Esophagus squamous epithelium (tissue), 5 donors: ENCODE measurements around the gene TNNI2. TPM values are rescaled to one million over a fixed set of nuclear protein-coding genes. Genes with fewer than 3 reads are reported as not detected.

ENCODE experiments used
- DNase-seq: peaks from one replicate; lab custom pipeline; 2025; lab: John Stamatoyannopoulos, UW
- H3K27ac ChIP-seq, 4 donors: fragments of 200-600 bp; sonication (generic); one replicate each; pipeline ENCODE4 v1.5.1; 2016 to 2019; ENCODE audit warnings: mild to moderate bottlenecking in 1 of 4
- H3K27me3 ChIP-seq, 4 donors: fragments of 200-600 bp; sonication (generic); 1 replicate in 3 of 4; 2 replicates in 1 of 4; pipeline versions ENCODE4 v1.5.1 to v1.6.0; 2017 to 2021; ENCODE audit warnings: antibody characterized with exemption in 1 of 4
- H3K36me3 ChIP-seq, 3 donors: fragments of 200-600 bp; sonication (generic); one replicate each; pipeline ENCODE4 v1.5.1; 2016 to 2019
- H3K4me1 ChIP-seq, 3 donors: fragments of 200-600 bp; sonication (generic); one replicate each; pipeline ENCODE4 v1.5.1; 2017 to 2019
- H3K4me3 ChIP-seq, 4 donors: fragments of 200-600 bp; sonication (generic); 1 replicate in 3 of 4; 2 replicates in 1 of 4; pipeline ENCODE4 v1.5.1; 2016 to 2019; ENCODE audit warnings: mild to moderate bottlenecking in 2 of 4, moderate library complexity in 1 of 4
- H3K9me3 ChIP-seq, 3 donors: fragments of 200-600 bp; sonication (generic); one replicate each; pipeline ENCODE4 v1.5.1; 2016 to 2019
- POLR2A ChIP-seq, 4 donors: fragments of 450-650 bp; IDR thresholded peaks; one replicate each; pipeline ENCODE4 v1.6.1; 2017; ENCODE audit warnings: antibody characterized with exemption in 4 of 4, mild to moderate bottlenecking in 4 of 4, moderate library complexity in 3 of 4
- WGBS, 2 donors: methylation state at CpG; one replicate each; pipeline ENCODE4 v1.1.5; 2018; 5-methylcytosine and 5-hydroxymethylcytosine counted together
- intact Hi-C: fragments of 100-400 bp; cut with DNase I; formaldehyde crosslinking; loops from one replicate; pipeline ENCODE4 v1.15.0; 2022
- total RNA-seq, 4 donors: library from RNA; depleted of rRNA; stranded (reverse); fragments of >200 nt; gene quantifications; one replicate each; pipeline ENCODE4 v1.1.0, GENCODE V29; 2016
- TF ChIP-seq, protein P1 (sequence below), 6 experiments: fragments of 450-650 bp in 4 of 6; fragments of 200-600 bp in 2 of 6; sonication (generic) in 2 of 6; IDR thresholded peaks; one replicate each; pipeline ENCODE4 v1.5.1; 2016 to 2019; ENCODE audit warnings: antibody characterized with exemption in 6 of 6, mild to moderate bottlenecking in 4 of 6, moderate library complexity in 4 of 6
- donor health status: DM: yes; HTN: yes; CAD: no.

TNNI2 gene
- total RNA-seq, 4 donors from 2014 or later, result 14.7 to 23.8 (median 15.0) TPM; not detected in 1

DNA sequence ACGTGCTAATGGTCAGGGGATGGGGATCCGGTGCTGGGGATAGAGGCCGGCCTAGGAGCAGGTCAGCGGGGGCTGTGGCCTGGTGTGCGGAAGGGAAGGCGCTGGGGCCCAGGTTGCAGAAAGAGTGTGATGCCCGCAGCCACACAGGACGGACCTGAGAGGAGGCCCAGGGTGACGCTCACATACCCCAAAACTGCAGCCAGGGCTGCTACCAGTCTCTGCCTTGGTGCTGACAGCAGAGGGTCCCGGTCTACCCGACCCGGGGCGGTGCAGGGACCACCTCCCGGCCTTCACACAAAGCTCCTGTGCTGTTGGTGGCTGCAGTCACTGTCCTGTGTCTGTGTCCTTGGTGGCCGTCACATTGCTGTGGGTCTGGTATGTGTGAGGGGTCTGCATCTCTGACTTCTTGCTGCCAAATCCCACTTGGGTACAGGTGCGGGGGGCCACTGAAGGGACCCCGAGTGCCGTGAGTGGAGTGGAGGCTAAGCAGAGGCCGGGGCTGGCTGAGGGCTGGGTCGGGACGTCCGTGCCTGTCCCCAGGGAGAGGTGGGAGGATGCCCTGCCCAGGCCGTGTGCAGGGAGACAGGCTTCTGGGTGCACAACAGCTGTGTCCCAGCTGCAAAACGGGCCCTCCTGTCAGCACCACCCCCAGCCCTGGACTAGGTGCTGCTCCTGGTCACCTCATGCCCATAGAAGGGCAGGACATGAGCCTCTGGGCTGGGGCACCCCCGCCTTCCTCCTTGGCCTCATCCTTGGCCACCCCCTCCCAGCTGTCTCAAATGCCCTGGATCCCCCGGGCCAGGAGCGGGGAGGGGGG is 15.6 kb downstream of the TNNI2 start:
- peak overlapping the region; percentile 0 to 58 (median 36) for H3K4me3 ChIP-seq
- no peaks in the 10 kb centered on the region for H3K27me3 ChIP-seq
- H3K4me1 ChIP-seq, result peaks cover 0 to 40% (median 7%) of the 10 kb centered on the region in 3 donors
- 94% methylated on average over 14 of the region's 27 CpGs; no CpG with 5 or more reads in 1 of the 2 donors for WGBS, 2 donors
- DNase-seq, result no peak
- H3K36me3 ChIP-seq, result no peaks in the 10 kb centered on the region
- H3K27ac ChIP-seq, result peak overlapping the region in 3 of 4 donors; percentile 9 to 67 (median 51)
- intact Hi-C loops, result no loop called here
- TF ChIP-seq, protein P1, sequence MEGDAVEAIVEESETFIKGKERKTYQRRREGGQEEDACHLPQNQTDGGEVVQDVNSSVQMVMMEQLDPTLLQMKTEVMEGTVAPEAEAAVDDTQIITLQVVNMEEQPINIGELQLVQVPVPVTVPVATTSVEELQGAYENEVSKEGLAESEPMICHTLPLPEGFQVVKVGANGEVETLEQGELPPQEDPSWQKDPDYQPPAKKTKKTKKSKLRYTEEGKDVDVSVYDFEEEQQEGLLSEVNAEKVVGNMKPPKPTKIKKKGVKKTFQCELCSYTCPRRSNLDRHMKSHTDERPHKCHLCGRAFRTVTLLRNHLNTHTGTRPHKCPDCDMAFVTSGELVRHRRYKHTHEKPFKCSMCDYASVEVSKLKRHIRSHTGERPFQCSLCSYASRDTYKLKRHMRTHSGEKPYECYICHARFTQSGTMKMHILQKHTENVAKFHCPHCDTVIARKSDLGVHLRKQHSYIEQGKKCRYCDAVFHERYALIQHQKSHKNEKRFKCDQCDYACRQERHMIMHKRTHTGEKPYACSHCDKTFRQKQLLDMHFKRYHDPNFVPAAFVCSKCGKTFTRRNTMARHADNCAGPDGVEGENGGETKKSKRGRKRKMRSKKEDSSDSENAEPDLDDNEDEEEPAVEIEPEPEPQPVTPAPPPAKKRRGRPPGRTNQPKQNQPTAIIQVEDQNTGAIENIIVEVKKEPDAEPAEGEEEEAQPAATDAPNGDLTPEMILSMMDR (IDR thresholded peaks at IDR 0.05), result no peak
- no peaks in the 10 kb centered on the region for H3K9me3 ChIP-seq

DNA sequence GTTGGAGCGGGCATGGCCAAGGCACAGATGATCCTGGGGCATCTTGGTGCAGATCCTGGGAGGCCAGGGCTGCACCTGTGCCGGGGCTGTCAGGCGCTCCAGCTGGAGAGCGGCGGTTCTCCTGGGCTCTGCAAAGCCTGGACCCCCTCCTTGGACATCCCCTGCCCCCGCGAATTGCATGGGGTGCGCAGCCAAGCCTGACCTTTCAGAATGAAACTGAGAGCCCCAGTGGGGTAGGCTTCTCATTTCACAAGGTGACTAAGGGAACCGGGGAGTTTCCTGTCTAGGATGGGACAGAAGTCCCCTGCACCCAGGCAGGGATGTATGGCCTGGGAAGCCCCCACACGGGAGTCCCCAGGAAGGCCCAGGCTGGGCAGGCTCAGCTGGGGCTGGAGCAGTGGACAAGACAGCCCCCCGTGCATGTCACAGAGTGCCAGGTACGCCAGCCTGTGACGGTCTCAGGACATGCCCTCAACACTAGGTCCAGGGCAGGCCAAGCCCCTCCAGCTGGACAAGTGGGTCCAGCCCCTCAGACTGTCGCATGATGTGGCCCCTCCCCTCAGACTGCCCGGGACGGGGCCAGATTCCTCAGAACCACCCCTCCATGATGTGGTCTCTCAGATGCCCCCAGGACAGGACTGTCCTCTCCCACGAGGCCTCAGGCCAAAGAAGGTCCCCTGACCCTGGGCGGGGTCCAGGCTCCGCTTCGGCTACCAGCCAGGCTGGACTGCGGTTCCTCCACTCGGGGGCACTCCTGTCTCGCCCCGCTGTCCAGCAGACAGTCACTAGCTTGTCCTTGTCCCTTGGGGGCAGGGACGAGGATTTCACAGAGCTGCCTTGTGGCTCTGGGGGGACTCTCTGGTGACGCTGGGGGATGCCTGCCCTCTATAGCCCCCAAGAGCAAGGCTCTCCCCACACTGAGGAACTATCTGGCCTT is 16.4 kb downstream of the TNNI2 start:
- Histone ChIP-seq H3K9me3 (no peaks in the 10 kb centered on the region), H3K4me3 (peak overlapping the region in 2 of 4 donors; percentile 41 to 58), H3K27ac (peak overlapping the region in 1 of 4 donors; percentile 9), H3K4me1 (peaks cover 0 to 33% (median 7%) of the 10 kb centered on the region in 3 donors), H3K27me3 (no peaks in the 10 kb centered on the region), H3K36me3 (no peaks in the 10 kb centered on the region)
- TF ChIP-seq, protein P1 (IDR thresholded peaks at IDR 0.05), result no peak
- TF ChIP-seq POLR2A (IDR thresholded peaks at IDR 0.05), result no peak
- intact Hi-C loops, result no loop called here
- WGBS, 2 donors, result 100% methylated on average over 2 of the region's 26 CpGs; no CpG with 5 or more reads in 1 of the 2 donors
- DNase-seq, result no peak

DNA sequence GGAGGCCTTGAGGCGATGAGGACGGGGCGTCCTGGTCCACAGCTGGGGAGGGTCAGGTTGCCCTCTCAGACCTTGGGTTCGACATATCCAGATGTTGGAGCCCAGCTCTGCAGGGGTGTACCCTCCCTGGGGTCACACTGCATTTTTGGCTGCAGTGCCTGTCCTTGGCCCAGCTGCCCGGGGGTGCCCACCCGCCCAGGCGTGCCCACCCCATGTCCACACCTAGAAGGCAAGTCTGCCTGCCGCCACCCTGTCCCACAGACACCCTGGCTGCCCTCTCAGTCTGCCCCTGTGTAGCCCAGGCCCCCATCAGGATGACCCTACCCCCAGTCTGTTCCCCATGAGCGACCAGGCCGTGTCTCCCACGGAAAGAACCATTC is 17.1 kb downstream of the TNNI2 start:
- H3K4me1 ChIP-seq, result peaks cover 0 to 33% (median 7%) of the 10 kb centered on the region in 3 donors
- no peak overlapping the region for H3K4me3 ChIP-seq
- no peak for TF ChIP-seq POLR2A (IDR thresholded peaks at IDR 0.05)
- TF ChIP-seq, protein P1 (IDR thresholded peaks at IDR 0.05), result no peak
- H3K9me3 ChIP-seq, result no peaks in the 10 kb centered on the region
- no peaks in the 10 kb centered on the region for H3K27me3 ChIP-seq
- H3K36me3 ChIP-seq, result no peaks in the 10 kb centered on the region
- 83 to 92% methylated on average over 3 to 10 of the region's 11 CpGs for WGBS, 2 donors
- intact Hi-C loops, result no loop called here
- no peak overlapping the region for H3K27ac ChIP-seq
- no peak for DNase-seq

DNA sequence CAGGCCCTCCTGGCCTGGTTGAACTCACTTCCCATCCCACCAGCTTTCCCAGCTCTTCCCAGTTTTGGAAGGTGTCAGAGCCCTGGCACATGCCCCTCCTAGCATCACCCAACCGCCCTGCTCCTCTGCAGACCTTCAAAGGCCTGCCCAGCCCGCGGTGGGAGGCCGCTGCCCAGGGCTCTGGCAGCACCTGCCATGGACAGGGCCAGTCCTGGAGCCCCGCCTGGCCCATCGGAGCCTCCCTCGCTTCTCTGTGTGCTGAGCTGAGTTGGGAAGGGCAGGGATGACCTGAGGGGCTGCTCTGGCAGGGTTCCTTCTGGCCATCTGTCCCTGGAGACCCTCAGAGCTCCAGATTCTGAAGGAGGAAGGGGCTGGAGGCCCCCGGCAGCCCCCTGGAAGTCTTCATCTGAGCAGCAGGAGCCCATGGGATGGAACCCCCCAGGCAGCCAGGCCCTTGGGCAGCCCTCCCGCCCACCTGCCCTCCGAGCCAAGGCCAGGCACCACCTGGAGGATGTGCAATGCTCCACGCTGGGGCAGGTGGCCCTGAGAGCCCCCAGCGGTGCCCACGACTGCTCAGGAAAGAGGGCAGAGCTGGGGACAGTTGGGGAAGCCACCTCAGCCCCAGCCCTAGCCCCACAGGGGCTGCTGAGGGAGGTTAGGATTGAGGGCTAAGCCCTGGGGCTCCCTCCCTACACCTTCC is 17.7 kb downstream of the TNNI2 start:
- Histone ChIP-seq H3K36me3 (no peaks in the 10 kb centered on the region), H3K27me3 (no peaks in the 10 kb centered on the region), H3K27ac (no peak overlapping the region), H3K4me3 (no peak overlapping the region), H3K4me1 (peaks cover 0 to 30% (median 7%) of the 10 kb centered on the region in 3 donors), H3K9me3 (no peaks in the 10 kb centered on the region)
- DNase-seq, result no peak
- TF ChIP-seq, protein P1 (IDR thresholded peaks at IDR 0.05), result no peak
- no peak for TF ChIP-seq POLR2A (IDR thresholded peaks at IDR 0.05)
- intact Hi-C loops, result no loop called here
- 80% methylated on average over 2 of the region's 13 CpGs; no CpG with 5 or more reads in 1 of the 2 donors for WGBS, 2 donors
